PC-3 (cell line): ENCODE data around the gene NAA60.

Source experiments
- EZH2 ChIP-seq: fragments of 300-600 bp; sonication (generic); IDR thresholded peaks from one replicate; pipeline ENCODE4 v1.6.1; 2017; ENCODE audit warnings: antibody characterized with exemption, mild to moderate bottlenecking, low read length; ENCODE audit not compliant: unreplicated experiment
- EZH2phosphoT487 ChIP-seq: fragments of 300-600 bp; sonication (generic); IDR thresholded peaks from 2 replicates; pipeline ENCODE4 v1.6.1; 2018; ENCODE audit warnings: mild to moderate bottlenecking, antibody characterized with exemption, low read length, borderline replicate concordance
- TF ChIP-seq, protein P1 (sequence below): fragments of 300-600 bp; sonication (generic); conservative IDR thresholded peaks from 2 replicates; pipeline ENCODE4 v1.5.1; 2017; ENCODE audit warnings: antibody characterized with exemption, low read depth, mild to moderate bottlenecking, low read length

DNA sequence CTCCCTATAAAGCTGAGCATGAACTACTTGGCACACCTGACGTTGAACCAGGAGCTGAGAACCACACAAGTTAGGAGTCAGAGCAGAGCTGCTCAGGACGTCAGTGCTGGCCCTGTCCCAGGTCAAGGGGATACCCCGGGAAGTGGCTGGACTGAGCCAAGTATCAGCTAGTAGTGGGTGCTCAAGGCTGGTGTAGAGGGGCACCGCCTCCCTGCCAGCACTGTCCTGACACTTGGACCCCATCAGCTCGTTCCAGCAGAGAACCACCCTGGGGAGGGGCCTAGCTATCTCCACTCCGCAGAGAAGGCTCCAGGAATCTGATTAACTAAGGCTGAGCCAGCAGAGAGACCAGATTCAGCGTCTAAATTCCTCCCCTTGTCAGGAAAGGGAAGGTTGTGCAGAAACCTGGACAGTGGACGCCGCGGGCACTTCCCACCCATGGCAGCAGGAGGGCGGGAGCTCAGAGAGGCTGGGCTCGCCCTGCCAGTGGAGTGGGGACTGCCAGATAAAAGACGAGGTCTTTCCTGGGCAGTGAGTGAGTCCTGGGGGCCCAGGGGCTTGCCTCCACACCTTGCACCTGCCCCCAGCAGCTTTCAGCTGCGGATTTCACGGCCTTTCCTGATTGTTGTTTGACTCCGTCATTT lies 30.8 kb downstream of the NAA60 start:
- TF ChIP-seq, protein P1, sequence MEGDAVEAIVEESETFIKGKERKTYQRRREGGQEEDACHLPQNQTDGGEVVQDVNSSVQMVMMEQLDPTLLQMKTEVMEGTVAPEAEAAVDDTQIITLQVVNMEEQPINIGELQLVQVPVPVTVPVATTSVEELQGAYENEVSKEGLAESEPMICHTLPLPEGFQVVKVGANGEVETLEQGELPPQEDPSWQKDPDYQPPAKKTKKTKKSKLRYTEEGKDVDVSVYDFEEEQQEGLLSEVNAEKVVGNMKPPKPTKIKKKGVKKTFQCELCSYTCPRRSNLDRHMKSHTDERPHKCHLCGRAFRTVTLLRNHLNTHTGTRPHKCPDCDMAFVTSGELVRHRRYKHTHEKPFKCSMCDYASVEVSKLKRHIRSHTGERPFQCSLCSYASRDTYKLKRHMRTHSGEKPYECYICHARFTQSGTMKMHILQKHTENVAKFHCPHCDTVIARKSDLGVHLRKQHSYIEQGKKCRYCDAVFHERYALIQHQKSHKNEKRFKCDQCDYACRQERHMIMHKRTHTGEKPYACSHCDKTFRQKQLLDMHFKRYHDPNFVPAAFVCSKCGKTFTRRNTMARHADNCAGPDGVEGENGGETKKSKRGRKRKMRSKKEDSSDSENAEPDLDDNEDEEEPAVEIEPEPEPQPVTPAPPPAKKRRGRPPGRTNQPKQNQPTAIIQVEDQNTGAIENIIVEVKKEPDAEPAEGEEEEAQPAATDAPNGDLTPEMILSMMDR = no peak
- TF ChIP-seq EZH2 (no peak), EZH2phosphoT487 (no peak)
